HG03432 (cell line): Measurements from ENCODE around the gene SH3BP2.
A peak's percentile ranks its signal among the peaks of the same experiment; 100 is the strongest.

Source experiments
- ATAC-seq: cut with Tn5 transposase; IDR thresholded peaks from one replicate; pipeline ENCODE4 v1.9.1; 2021; ENCODE audit warnings: mild to moderate bottlenecking, moderate library complexity; ENCODE audit not compliant: unreplicated experiment

Gene SH3BP2

DNA sequence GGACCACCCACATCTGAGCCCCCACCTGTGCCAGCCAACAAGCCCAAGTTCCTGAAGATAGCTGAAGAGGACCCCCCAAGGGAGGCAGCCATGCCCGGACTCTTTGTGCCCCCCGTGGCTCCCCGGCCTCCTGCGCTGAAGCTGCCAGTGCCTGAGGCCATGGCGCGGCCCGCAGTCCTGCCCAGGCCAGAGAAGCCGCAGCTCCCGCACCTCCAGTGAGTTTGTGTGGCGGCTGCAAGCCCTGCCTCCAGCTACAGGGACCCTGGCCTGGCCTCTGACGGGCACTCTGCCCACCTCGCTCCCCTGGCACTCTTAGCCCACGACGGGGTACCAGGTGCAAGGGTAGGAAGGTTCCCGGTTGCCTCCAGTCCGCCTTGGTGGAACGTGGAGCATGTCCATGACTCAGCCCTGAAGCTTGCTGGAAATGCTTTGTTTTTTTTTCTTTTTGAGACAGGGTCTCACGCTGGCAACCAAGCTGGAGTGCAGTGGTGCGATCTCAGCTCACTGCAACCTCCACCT lies 37.1 kb downstream of the SH3BP2 start:
- no peak for ATAC-seq

DNA sequence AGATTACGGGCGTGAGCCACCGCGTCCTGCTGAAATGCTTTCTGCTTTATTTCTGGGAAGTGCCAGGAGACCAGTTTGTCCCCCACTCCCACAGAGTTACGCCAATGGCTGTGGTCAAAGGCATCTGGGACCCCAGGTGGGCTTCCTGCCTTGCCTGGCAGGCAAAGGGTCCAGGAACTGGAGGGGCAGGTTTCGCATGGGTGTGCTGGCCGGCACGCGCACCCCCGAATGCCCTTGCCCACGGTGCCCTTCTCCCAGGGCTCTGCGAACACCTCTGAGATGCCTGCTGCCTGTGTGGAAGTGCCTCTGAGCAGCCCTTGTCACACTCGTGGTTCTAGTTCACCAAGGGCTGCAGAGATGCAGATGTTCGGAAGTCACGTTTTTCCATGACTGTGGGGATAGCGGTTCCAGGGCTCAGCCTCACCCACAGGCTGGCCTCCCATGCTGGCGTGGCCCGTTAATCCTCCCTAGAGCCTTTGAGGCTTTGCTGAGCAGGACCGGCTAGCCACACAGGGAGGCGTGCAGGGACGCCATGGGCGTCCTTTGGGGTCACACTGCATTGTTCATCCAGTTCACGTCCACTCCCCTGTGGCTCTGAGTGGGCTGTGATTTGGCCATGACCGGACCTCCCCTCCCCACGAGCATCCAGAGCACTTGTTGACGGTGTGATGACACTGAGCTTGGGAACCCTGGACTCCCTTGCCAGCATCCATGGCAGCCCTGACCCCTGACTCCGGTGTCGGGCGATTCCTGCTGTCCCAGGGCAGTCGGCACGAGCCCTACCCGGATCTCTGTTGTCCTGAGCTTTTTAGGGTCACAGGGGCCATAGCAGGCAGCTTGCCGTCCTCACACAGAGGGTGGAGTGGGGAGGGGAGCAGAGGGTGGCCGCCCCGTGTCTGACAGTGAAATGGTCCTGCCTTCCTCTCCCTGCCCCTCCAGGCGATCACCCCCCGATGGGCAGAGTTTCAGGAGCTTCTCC lies 38.0 kb downstream of the SH3BP2 start:
- ATAC-seq, result no peak

GRCh38 chr4:2831611-2832308 lies 38.9 kb downstream of the SH3BP2 start:
- no peak for ATAC-seq

GRCh38 chr4:2832309-2832980 lies 39.6 kb downstream of the SH3BP2 start:
- ATAC-seq, result peak; percentile 69

DNA sequence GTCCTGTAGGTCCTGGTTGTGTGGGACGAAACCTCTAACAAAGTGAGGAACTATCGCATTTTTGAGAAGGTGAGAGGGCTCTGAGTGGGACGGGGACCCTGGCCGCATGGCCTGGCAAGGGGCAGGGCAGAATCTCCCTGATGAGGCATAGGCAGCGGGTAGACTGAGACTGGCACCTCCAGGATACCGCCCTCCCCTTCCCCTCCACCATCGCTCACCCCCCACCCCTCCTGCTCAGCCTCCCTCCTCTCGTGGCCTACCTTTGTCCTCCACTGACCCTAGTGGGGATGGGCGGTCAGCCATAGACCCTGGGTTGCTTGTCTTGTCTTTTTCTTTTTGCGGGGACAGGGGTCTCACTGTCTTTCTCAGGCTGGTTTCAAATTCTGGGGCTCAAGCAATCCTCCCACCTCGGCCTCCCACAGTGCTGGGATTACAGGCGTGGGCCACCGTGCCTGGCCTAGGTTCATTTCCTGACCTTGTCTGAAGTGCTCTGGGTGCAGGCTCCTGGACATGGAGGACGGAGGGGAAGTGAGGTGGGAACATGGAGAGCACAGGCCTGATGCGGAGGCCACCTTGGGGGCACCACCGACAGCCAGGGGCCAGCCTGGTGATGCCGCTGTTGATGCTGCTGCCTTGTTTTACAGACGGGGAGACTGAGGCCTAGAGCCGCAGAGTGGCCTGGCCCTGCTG lies 40.2 kb downstream of the SH3BP2 start:
- no peak for ATAC-seq

GRCh38 chr4:2833671-2834000 lies 40.8 kb downstream of the SH3BP2 start:
- ATAC-seq, result no peak

GRCh38 chr4:2834001-2834921 lies 41.4 kb downstream of the SH3BP2 start:
- ATAC-seq, result no peak

GRCh38 chr4:2835978-2836377 lies 43.1 kb downstream of the SH3BP2 start:
- no peak for ATAC-seq

DNA sequence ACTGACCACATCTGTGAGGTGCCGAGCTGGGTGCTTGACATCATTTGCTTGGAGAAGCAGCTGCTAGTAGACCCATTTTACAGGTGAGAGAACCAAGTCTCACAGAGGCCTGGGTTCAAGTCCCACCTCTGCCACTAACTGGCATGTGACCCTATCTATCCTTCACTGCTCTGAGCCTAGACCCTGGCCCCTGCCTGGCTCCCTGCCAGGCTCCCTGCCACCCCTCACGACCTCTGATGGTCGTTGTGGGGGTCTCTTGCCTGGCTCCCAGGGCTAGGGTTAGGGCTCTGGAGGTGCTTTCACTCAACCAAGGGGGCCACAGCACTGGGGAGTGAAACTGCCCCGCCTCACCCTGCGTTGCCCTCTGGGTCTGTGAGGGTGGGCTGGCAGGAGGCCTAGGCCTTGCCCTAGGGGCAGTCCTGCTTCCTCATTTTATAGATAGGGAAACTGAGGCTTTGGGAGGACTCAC lies 43.5 kb downstream of the SH3BP2 start:
- no peak for ATAC-seq

- ATAC-seq, result no peak
These were observed 44.4 kb downstream of the SH3BP2 start for GRCh38 chr4:2837110-2837903.

DNA sequence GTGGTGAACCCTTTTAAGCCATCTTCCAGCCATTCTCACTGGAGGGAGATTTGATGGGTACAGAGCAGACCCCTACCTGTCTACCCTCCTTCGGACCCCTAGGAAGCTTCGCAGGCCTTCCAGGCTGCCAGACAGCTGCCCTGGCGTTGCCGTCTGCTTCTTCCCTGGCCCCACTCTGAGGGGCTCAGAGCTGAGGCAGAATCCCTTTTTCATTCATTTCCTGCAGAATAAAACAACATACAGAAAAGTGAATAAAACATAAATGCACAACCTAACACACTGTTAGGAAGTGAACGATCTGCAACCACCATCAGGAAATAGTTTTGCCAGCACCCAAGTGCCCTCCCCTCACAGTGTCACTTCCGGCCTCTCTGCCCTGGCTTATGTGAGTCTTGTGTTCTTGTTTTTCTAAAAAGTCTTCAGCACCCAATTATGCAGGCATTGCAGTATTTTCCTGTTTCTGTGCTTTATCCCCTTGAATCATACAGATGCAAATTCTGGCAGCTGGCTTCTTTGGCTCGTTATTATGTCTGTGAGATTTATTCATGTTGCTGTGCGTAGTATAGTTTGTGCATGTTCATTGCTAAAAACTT lies 45.1 kb downstream of the SH3BP2 start:
- no peak for ATAC-seq

- ATAC-seq, result no peak
These were observed 46.2 kb downstream of the SH3BP2 start for GRCh38 chr4:2839060-2839459.

- ATAC-seq, result no peak
These were observed 49.9 kb downstream of the SH3BP2 start for GRCh38 chr4:2842687-2843262.

DNA sequence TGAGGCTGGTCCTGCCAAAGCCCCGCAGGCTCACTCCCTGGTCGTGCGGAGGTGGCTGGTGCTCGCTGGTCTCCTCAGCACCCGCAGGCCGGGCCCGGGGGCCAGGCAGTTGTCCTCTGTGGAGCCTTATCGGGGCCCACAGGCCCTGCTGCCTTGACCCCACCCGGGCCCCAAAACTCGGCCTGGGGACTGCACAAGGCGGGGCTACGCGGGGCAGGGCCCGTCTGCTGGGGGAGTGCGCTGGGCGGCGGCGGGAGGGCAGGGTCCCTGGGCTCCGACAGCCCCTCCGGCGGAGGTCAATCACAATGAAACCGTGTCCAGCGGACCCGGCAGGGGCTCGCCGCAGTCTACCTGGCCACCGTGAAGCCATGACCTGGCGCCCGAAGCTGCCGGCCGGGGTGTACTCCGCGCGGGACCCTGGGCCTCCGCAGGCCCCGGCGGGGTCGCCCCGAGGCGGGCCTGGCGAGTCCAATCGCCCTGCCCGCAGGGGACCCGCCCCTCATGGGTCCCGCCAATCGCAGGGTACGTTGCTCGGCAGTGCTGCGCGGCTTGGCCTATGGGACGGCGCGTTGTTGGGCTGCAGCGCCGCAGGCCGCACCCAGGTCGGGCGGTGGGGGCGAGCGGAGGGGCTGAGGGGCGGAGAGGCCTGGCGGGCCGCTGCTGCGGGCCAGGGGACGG lies 50.5 kb downstream of the SH3BP2 start, which contains the start of gene ADD1:
Gene ADD1, plus strand, starts transcription at position 582 of the 678 bp plus-strand sequence. CDS start 32,072 bp downstream, outside the sequence.
- ATAC-seq, result peak; percentile 81

- ATAC-seq, result peak; percentile 22
These were observed 51.2 kb downstream of the SH3BP2 start for GRCh38 chr4:2843941-2844584.

- ATAC-seq, result no peak
These were observed 53.3 kb downstream of the SH3BP2 start for GRCh38 chr4:2846172-2846571.
